ENCODE measurements around the gene CLDN22.

DNA sequence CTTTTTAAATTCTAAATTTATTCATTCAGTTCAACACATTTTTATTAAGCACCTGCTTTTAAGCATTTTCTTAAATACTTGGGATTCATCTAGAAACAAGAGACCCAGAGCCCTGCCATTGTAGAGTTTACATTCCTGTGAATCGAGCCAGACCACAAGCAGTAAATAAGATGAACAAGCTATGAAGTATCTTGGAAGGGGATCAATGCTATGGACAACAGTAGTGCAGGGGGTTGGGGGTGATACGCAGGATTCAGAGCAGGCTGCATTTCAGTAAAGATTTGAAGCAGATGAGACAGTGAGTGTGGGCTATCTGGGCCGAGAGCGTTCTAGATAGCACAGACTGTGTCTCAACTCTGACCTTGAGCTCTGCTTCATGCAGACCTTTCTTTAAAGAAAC, 35.1 kb downstream of the CLDN22 start:
- no peak for TF ChIP-seq ZNF70 (CRISPR knock-in tag; IDR thresholded peaks at IDR 0.05)
- TF ChIP-seq RARB (CRISPR knock-in tag; IDR thresholded peaks at IDR 0.05) = no peak
- TF ChIP-seq, protein P1, sequence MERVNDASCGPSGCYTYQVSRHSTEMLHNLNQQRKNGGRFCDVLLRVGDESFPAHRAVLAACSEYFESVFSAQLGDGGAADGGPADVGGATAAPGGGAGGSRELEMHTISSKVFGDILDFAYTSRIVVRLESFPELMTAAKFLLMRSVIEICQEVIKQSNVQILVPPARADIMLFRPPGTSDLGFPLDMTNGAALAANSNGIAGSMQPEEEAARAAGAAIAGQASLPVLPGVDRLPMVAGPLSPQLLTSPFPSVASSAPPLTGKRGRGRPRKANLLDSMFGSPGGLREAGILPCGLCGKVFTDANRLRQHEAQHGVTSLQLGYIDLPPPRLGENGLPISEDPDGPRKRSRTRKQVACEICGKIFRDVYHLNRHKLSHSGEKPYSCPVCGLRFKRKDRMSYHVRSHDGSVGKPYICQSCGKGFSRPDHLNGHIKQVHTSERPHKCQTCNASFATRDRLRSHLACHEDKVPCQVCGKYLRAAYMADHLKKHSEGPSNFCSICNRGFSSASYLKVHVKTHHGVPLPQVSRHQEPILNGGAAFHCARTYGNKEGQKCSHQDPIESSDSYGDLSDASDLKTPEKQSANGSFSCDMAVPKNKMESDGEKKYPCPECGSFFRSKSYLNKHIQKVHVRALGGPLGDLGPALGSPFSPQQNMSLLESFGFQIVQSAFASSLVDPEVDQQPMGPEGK (CRISPR knock-in tag; IDR thresholded peaks at IDR 0.05; ENCODE audit: borderline replicate concordance) = no peak
- TF ChIP-seq SNAI2 (CRISPR knock-in tag; IDR thresholded peaks at IDR 0.05) = no peak
- no peak for TF ChIP-seq ARNTL (CRISPR knock-in tag; IDR thresholded peaks at IDR 0.05; ENCODE audit: borderline replicate concordance, low read depth)
